Stimulated activated CD4-positive, alpha-beta T cell treated with anti-CD3 and anti-CD28 coated beads, Interleukin-2, amount 100 ng/mL, for 24 hours (primary cell): ENCODE measurements around the gene MGLL.

Experiments
- DNase-seq, 2 donors: peaks; one replicate each; pipeline ENCODE4 v3.0.0-alpha.2; 2020

The MGLL gene

DNA sequence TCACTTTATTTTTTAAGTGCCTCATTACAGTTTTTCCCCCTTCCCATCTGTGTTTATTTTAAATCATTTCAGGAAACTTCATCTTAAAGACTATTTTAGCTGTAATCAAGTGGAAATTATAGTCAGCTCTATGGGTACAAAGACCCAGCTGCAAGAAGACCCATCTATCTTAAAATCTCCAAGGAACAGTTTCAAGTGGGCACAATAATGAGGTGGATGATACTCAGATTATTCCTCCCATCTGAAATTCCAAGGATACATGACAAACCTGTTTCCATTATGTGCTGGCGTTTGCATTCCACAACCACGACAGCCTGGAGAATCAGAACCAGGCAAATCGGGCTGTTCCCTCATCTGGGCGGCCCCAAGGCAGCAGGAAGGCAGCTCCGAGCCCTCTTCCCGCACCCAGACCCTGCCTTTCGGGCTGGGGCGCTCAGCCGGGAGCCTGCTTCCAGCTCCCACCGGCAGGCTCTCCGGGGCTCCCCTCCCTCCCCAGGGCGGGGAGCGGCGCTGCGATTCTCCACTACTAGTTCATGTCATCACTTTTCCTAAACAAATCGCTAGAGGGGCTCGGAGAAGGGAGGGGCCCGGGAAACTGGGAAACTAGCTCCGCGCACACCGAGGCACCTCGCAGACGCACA, at the start of gene MGLL:
MGLL (minus strand) TSS at position 475 of the 641 bp plus-strand sequence; CDS start at position 278, 197 bp downstream.
- DNase-seq = no peak

GRCh38 chr3:127870156-127870555, 47.8 kb upstream of the MGLL start:
- DNase-seq = no peak

DNA sequence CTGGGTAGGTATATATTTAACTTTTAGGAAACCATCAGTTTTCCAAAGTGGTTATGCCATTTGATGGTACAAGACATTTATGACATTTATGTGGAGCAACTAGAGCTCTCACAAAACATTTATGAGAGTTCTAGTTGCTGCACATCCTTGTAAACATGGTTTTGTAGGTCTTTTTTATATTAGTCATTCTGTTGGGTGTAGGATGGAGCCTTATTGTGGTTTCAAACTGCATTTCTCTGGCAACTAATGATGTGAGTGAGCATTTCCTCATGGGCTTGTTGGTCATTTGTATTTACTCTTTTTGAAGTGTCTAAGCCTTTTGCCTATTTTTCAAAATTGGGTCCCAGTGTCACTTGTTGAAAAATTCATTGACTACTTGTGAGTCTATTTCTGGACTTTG, 45.7 kb upstream of the MGLL start:
- no peak for DNase-seq

- no peak for DNase-seq
Observed at GRCh38 chr3:127867412-127867811, 45.1 kb upstream of the MGLL start.

GRCh38 chr3:127865941-127866340, 43.6 kb upstream of the MGLL start:
- DNase-seq = no peak

DNA sequence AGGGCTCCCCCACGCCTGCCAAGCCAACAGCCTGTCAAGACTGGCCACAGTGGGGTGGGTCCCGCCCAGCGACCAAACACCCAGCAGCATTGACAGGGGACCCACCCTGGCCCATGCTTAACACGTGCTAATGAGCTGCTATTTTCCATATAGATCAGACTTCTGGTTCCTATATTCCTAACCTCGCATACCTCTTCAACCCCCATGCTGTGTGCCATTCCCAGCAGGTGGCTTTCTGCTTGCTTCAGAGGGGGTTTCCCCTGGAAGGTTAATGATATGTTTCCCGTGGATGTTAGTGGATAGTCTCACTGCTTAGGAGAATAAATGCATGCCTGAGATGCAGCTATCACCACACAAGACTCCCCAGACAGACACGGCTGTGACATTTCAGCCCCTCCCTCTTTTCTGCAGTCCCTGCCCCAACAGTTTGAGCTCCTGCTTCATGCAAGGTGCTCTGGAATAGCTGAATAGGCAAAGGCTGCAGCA, 37.9 kb upstream of the MGLL start:
- DNase-seq = no peak

DNA sequence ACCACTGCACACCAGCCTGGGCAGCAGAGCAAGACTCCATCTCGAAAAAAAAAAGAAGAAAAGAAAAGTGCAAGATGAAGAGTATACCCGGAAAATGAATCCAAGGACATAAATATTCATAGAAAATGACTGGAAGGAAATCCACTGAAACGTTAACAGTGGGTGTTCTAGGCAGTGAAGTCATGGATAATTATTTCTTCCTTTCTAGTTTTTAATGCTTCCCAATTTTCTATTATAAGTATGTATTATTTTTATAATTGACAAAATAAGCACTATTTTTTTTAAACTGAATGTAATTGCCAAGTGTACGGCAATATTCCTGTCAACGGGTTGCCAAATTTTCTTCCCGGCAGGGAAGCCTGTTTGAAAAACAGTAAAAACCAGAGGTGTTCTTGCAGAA, 37.4 kb upstream of the MGLL start:
- DNase-seq = no peak

DNA sequence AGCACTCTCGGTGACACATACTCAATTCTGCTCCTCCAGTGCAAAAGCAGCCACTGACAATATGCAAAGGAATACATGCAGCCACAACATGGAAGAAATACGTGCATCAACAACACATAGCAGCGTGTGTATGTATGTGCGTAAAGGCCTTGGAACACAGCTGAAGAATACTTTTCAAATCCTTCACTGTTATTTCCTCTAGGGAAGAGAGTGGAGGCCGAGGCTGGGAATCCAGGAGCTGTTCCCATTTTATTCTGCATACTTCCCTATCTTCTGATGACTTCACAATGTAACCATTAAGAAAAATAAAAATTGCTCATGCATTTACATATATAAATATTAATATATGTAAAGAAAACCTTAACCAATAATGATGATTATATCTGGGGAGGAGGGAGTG, 36.6 kb upstream of the MGLL start:
- no peak for DNase-seq

GRCh38 chr3:127858521-127858920, 36.2 kb upstream of the MGLL start:
- no peak for DNase-seq

- no peak for DNase-seq
Observed at GRCh38 chr3:127857333-127857732, 35.0 kb upstream of the MGLL start.

DNA sequence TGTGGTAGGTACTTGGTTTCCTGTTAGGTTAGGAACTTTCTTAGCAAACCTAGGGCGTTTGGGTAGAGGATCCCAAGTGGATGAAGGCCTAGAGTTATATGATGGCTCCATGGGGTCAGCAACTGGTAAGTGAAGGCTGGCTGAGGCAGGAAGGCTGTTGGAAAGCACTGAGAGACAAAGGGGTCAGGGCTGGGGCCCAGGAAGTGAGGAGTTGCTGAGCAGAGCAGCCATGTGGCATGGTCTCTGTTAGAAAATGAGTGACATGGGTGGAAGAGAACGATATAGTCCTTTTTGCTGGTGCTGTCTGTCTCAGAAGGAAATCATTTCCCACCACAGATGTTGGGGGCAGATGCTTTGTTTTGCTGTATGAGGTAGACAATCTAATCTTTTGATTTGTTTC, 34.5 kb upstream of the MGLL start:
- no peak for DNase-seq

GRCh38 chr3:127855246-127855645, 32.9 kb upstream of the MGLL start:
- DNase-seq = no peak

DNA sequence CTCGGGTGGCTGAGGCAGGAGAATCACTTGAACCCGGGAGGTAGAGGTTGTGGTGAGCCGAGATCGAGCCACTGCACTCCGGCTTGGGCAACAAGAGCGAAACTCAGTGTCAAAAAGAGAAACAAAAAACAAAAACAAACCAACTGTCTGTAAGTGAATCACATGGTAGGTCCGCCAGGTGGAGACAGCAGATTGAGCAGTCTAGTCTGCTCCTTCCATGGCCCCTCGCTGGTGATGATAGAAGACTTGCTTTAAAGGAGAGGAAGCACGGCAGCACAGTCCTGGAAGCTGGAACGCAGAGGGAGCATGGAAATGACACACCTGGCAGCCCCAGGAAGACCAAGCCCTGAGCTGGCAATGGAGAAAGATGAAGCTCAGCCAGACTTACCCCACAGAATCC, 31.4 kb upstream of the MGLL start:
- no peak for DNase-seq

DNA sequence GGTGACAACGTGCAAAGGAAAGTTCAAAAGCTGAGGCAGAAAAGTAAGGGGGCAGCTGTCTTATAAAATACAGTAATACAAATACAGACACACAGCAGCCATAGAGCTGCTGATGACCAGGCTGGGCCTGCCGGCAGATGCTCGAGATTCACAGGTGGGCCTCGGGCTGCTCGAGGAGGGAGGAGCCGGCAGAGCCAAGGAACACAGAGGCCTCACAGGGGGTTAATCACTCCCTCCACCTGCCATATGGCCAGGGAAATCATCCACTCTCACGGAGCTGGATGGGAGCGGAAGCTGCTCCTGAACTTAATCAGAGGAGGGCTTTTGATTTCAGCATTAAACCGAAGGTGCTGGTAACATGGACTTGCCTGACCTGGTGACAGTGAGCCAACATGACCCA, 29.6 kb upstream of the MGLL start:
- DNase-seq = no peak

GRCh38 chr3:127849368-127849767, 27.1 kb upstream of the MGLL start:
- no peak for DNase-seq

GRCh38 chr3:127848131-127849129, 26.1 kb upstream of the MGLL start:
- DNase-seq = no peak

GRCh38 chr3:127847236-127847720, 25.0 kb upstream of the MGLL start:
- DNase-seq = no peak

- DNase-seq = no peak
Observed at GRCh38 chr3:127846576-127846975, 24.3 kb upstream of the MGLL start.

- no peak for DNase-seq
Observed at GRCh38 chr3:127844326-127844942, 22.1 kb upstream of the MGLL start.

DNA sequence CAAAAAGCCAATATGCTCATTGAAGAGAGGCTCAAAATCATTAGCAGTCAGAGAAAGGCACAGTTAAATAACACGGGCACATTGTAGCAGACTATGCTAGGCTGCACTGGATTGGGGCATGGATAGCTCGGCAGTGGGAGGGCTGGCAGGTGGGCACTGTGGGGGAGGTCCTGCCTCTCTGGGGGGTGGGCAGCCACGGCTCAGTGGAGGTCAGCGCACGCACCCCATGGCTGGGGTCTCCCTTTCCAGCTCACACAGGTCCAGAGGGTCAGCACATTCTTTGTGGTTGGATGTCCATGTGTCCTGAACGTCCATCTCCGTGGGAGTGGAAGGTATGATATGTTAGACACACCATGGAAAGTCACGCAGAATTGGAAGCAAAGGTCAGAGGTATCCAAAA, 18.4 kb upstream of the MGLL start:
- DNase-seq = no peak

- DNase-seq = no peak
Observed at GRCh38 chr3:127839099-127839498, 16.8 kb upstream of the MGLL start.

GRCh38 chr3:127835993-127836882, 13.9 kb upstream of the MGLL start:
- DNase-seq = no peak
